ENCODE data around the gene FAM174B.

FAM174B gene

GRCh38 chr15:92569778-92570177, 85.8 kb downstream of the FAM174B start:
- no peak for DNase-seq (ENCODE audit: low spot score)
